Ovary (tissue), 9 donors: Measurements from ENCODE around the gene ATP2B2. TPM values are rescaled to one million over a fixed set of nuclear protein-coding genes. Genes with fewer than 3 reads are reported as not detected.
A peak's percentile ranks its signal among the peaks of the same experiment; 100 is the strongest.

Experiments
- DNase-seq, 5 donors: peaks; one replicate each; pipeline ENCODE4 v3.0.0-alpha.2; 2019 to 2020
- H3K27ac ChIP-seq, 2 donors: fragments of 200-600 bp; one replicate each; pipeline versions ENCODE4 v1.5.1 to v1.8.0; 2019 to 2022
- H3K27me3 ChIP-seq: fragments of 200-600 bp; one replicate; pipeline ENCODE4 v1.8.0; 2022
- H3K36me3 ChIP-seq: fragments of 200-600 bp; sonication (generic); one replicate; pipeline ENCODE4 v1.5.1; 2019
- H3K4me1 ChIP-seq: one replicate; pipeline ENCODE4 v1.8.1; 2013; ENCODE audit warnings: mild to moderate bottlenecking, moderate library complexity; ENCODE audit not compliant: insufficient read depth
- H3K4me3 ChIP-seq: fragments of 200-600 bp; sonication (generic); one replicate; pipeline ENCODE4 v1.5.1; 2017
- H3K9me3 ChIP-seq, 2 donors: fragments of 200-600 bp in 1 of 2; sonication (generic) in 1 of 2; one replicate each; pipeline versions ENCODE4 v1.5.1 to v1.8.1; 2013 to 2019; ENCODE audit warnings: mild to moderate bottlenecking in 1 of 2, moderate library complexity in 1 of 2
- EP300 ChIP-seq: sonication (generic); formaldehyde crosslinking; IDR thresholded peaks from one replicate; pipeline ENCODE4 v1.6.1; 2017; ENCODE audit warnings: antibody characterized with exemption
- POLR2A ChIP-seq: fragments of 450-650 bp; IDR thresholded peaks from one replicate; pipeline ENCODE4 v1.6.1; 2017; ENCODE audit warnings: antibody characterized with exemption, mild to moderate bottlenecking, moderate library complexity
- WGBS, 3 donors: extraction: QIAGEN DNeasy Blood & Tissue Kit in 1 of 3; methylation state at CpG; one replicate each; pipeline versions ENCODE4 v1.1.5 to v1.1.7; 2013 to 2017; 5-methylcytosine and 5-hydroxymethylcytosine counted together
- intact Hi-C, 4 donors: fragments of 100-400 bp; cut with DNase I; formaldehyde crosslinking; loops; one replicate each; pipeline versions ENCODE4 v1.11.0 to v1.15.1; 2022 to 2023
- polyA plus RNA-seq, 2 donors: library from polyadenylated mRNA; stranded (reverse); fragments of 200-250 nt in 1 of 2; fragments of 350-450 nt in 1 of 2; fragmentation: Illumina TruSeq in 1 of 2; extraction: RNeasy Lipid Tissue Mini Kit (QIAGEN cat#74804) in 1 of 2; gene quantifications; one replicate each; pipeline ENCODE4 v1.2.3, GENCODE V29; 2013 to 2014
- total RNA-seq, 7 donors: library from RNA; depleted of rRNA in 2 of 7; stranded (reverse); fragments of >200 nt in 2 of 7; fragmentation: NEBNext Ultra II Directional in 3 of 7; extraction: Animal tissue kit (Norgen Biotek cat#: 25700) in 3 of 7; gene quantifications; one replicate each; pipeline versions ENCODE4 v1.1.0 to v1.2.4, GENCODE V29; 2016 to 2023
- TF ChIP-seq, protein P1 (sequence below), 3 donors: fragments of 450-650 bp in 2 of 3; fragments of 200-600 bp in 1 of 3; IDR thresholded peaks; one replicate each; pipeline versions ENCODE4 v1.5.1 to v1.8.0; 2016 to 2022; ENCODE audit warnings: antibody characterized with exemption in 3 of 3, mild to moderate bottlenecking in 1 of 3
- donor health status: DM: no; HTN: no; CAD: no; lungs with moderate emphysema.
- donor health status: DM: no; HTN: no; CAD: no.
- donor health status: Bipolar disorder and iron deficiency.
- donor health status: DM: yes; HTN: yes; CAD: no.
- donor health status: DM: no; HTN: no; CAD: no.
- donor health status: DM: yes; HTN: yes; CAD: no.

The ATP2B2 gene
- total and polyA plus RNA-seq, 9 donors = 0.05 to 11.6 (median 0.52) TPM; not detected in 2

- WGBS, 3 donors = 70 to 74% (median 71%) methylated on average over 10 of the region's 10 CpGs
- Histone ChIP-seq H3K9me3 (no peaks in the 10 kb centered on the region), H3K4me1 (no peaks in the 10 kb centered on the region), H3K36me3 (no peaks in the 10 kb centered on the region), H3K27ac (no peak overlapping the region), H3K27me3 (no peaks in the 10 kb centered on the region), H3K4me3 (no peak overlapping the region)
- DNase-seq = no peak
- no peak for TF ChIP-seq EP300
- TF ChIP-seq POLR2A = no peak
- TF ChIP-seq, protein P1, sequence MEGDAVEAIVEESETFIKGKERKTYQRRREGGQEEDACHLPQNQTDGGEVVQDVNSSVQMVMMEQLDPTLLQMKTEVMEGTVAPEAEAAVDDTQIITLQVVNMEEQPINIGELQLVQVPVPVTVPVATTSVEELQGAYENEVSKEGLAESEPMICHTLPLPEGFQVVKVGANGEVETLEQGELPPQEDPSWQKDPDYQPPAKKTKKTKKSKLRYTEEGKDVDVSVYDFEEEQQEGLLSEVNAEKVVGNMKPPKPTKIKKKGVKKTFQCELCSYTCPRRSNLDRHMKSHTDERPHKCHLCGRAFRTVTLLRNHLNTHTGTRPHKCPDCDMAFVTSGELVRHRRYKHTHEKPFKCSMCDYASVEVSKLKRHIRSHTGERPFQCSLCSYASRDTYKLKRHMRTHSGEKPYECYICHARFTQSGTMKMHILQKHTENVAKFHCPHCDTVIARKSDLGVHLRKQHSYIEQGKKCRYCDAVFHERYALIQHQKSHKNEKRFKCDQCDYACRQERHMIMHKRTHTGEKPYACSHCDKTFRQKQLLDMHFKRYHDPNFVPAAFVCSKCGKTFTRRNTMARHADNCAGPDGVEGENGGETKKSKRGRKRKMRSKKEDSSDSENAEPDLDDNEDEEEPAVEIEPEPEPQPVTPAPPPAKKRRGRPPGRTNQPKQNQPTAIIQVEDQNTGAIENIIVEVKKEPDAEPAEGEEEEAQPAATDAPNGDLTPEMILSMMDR (IDR thresholded peaks at IDR 0.05) = no peak
- intact Hi-C loops = no loop called here
These were observed 42.5 kb downstream of the ATP2B2 start for GRCh38 chr3:10462641-10463532.

GRCh38 chr3:10460951-10461545 lies 44.3 kb downstream of the ATP2B2 start:
- WGBS, 3 donors = 59 to 70% (median 61%) methylated on average over 4 of the region's 4 CpGs
- H3K27ac ChIP-seq = no peak overlapping the region
- H3K36me3 ChIP-seq = no peaks in the 10 kb centered on the region
- no peak overlapping the region for H3K4me3 ChIP-seq
- DNase-seq = no peak
- no peaks in the 10 kb centered on the region for H3K9me3 ChIP-seq
- intact Hi-C loops = no loop called here
- H3K27me3 ChIP-seq = no peaks in the 10 kb centered on the region
- no peaks in the 10 kb centered on the region for H3K4me1 ChIP-seq
- TF ChIP-seq EP300 (no peak), POLR2A (no peak)
- TF ChIP-seq, protein P1 (IDR thresholded peaks at IDR 0.05) = no peak

DNA sequence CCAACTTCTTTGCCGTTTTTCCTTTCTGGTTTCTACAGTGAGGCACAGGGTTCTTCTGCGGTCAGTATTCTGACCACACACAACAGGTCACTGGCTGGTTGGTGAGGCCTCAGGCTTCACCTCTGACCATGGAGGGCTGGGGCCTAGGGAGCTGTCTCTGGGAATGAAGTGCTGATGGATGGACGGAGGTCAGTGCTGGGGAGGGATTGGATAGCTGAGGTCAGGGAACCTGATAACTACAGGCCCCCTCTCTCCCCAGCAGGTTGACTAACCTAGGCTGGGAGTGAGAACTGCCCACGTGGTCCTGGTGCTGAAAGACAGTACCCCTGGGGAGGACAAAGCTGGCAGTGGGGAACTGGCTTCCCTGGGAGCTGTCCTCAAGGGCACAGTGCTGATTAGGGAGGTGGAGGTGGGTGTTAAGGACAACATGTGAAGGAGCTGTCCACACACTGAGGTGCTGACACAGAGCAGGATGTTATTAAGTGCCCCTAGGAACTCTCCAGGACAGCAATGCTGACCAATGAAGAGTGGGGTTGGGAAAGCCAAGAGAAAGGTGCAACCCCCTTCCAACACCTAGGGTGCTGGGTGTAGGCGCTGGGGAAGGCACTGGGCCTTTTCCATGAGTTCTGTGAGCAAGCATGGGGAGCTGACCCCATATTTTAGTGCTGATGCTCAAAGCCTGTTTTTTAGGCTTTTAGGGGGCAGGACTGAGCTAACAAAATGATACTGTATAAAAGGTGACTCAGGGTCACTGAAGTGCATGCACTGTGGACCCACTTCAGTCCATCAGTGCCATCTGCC lies 45.2 kb downstream of the ATP2B2 start:
- Histone ChIP-seq H3K4me1 (no peaks in the 10 kb centered on the region), H3K36me3 (no peaks in the 10 kb centered on the region), H3K27ac (no peak overlapping the region), H3K9me3 (no peaks in the 10 kb centered on the region), H3K27me3 (no peaks in the 10 kb centered on the region), H3K4me3 (no peak overlapping the region)
- TF ChIP-seq, protein P1 (IDR thresholded peaks at IDR 0.05) = no peak
- no peak for TF ChIP-seq POLR2A
- TF ChIP-seq EP300 = no peak
- DNase-seq = peak in 1 of 5 donors; percentile 24
- 22 to 31% (median 26%) methylated on average over 5 of the region's 5 CpGs for WGBS, 3 donors
- intact Hi-C loops = no loop called here

DNA sequence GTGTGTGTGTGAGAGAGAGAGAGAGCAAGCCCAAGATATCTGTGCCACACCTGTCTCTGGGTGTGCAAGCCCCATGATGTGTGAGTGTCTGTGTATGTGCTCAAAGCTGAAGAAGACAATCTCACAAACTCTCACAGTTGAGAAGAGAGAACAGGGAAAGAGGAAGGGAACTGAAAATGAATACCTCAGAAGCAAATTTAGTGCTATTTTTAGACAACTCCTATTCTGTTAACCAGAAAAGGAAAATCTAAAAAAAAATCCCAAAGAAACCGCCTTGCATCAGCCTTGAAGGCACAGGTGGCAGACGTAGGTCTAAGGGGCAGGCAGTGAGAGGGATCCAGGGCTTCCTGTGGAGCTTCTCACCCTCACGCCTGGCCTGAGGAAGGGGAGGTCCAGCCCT lies 47.8 kb downstream of the ATP2B2 start:
- intact Hi-C loops = no loop called here
- DNase-seq = no peak
- H3K4me1 ChIP-seq = no peaks in the 10 kb centered on the region
- H3K27ac ChIP-seq = no peak overlapping the region
- H3K4me3 ChIP-seq = no peak overlapping the region
- no peaks in the 10 kb centered on the region for H3K36me3 ChIP-seq
- TF ChIP-seq EP300 (no peak), POLR2A (no peak)
- TF ChIP-seq, protein P1 (IDR thresholded peaks at IDR 0.05) = no peak
- no peaks in the 10 kb centered on the region for H3K27me3 ChIP-seq
- WGBS, 3 donors = 32 to 37% (median 35%) methylated on average over 3 of the region's 3 CpGs
- H3K9me3 ChIP-seq = no peaks in the 10 kb centered on the region
